Lower lobe of right lung (tissue), 2 donors: ENCODE measurements around the gene TRAP1. TPM values are rescaled to one million over a fixed set of nuclear protein-coding genes. Genes with fewer than 3 reads are reported as not detected.

ENCODE experiments used
- ATAC-seq, 2 donors: fragments of 200-7000 bp; cut with Tn5 transposase; one replicate each; pipeline ENCODE4 v1.9.1; 2020 to 2022; ENCODE audit warnings: mild to moderate bottlenecking in 2 of 2, moderate library complexity in 2 of 2
- DNase-seq: peaks from one replicate; pipeline ENCODE4 v3.0.0-alpha.2; 2020
- H3K27ac ChIP-seq: fragments of 200-600 bp; one replicate; pipeline ENCODE4 v1.8.0; 2022
- H3K27me3 ChIP-seq: fragments of 200-600 bp; one replicate; pipeline ENCODE4 v1.8.0; 2022; ENCODE audit warnings: low read depth
- H3K36me3 ChIP-seq: fragments of 200-600 bp; one replicate; pipeline ENCODE4 v1.8.0; 2022; ENCODE audit warnings: mild to moderate bottlenecking
- H3K4me1 ChIP-seq: fragments of 200-600 bp; one replicate; pipeline ENCODE4 v1.8.0; 2022
- H3K4me3 ChIP-seq: fragments of 200-600 bp; one replicate; pipeline ENCODE4 v1.8.0; 2022; ENCODE audit warnings: mild to moderate bottlenecking
- H3K9me3 ChIP-seq: fragments of 200-600 bp; one replicate; pipeline ENCODE4 v1.8.0; 2022
- CTCF ChIP-seq: fragments of 200-600 bp; IDR thresholded peaks from one replicate; pipeline ENCODE4 v1.8.0; 2022; ENCODE audit warnings: antibody characterized with exemption, mild to moderate bottlenecking
- intact Hi-C: fragments of 100-400 bp; cut with DNase I; formaldehyde crosslinking; loops from one replicate; pipeline ENCODE4 v1.11.0; 2022
- long read RNA-seq: library from polyadenylated mRNA; unstranded; transcript quantifications from one replicate; pipeline ENCODE4 v2.0.0, GENCODE V29; 2021
- total RNA-seq: library from RNA; stranded (reverse); fragmentation: NEBNext Ultra II Directional; extraction: Animal tissue kit (Norgen Biotek cat#: 25700); gene quantifications from one replicate; pipeline ENCODE4 v1.2.1, GENCODE V29; 2021
- donor health status: DM: no; HTN: yes; CAD: no; lungs with severe emphysema.

The TRAP1 gene
- total RNA-seq: 51.8 TPM
- long read RNA-seq, transcript TRAP1-212 (13 exons, 2,309 nt): minor isoform, 5 of 142 reads
- long read RNA-seq, transcript TRAP1-201 (18 exons, 2,296 nt): major isoform, 110 of 142 reads
- long read RNA-seq, partial matches to known transcripts: 12 of 142 reads
- long read RNA-seq, other reads (novel, unspliced or antisense): 15 of 142 reads

GRCh38 chr16:3717235-3718018 lies at the start of gene TRAP1:
TRAP1 (minus strand) TSS chr16:3717524; CDS start chr16:3717508, 16 bp downstream.
- Histone ChIP-seq H3K27me3 (no peaks in the 10 kb centered on the region), H3K27ac (peak within 1 kb of the TSS; percentile 97), H3K4me1 (peaks cover 17% of the 10 kb centered on the region), H3K4me3 (peak within 1 kb of the TSS; percentile 99), H3K9me3 (no peaks in the 10 kb centered on the region), H3K36me3 (no peaks in the 10 kb centered on the region)
- intact Hi-C loops: no loop called here
- ATAC-seq (peak; percentile 98), DNase-seq (peak; percentile 93)
- TF ChIP-seq CTCF: no peak

GRCh38 chr16:3766177-3766576 lies 48.9 kb upstream of the TRAP1 start:
- no peaks in the 10 kb centered on the region for H3K9me3 ChIP-seq
- H3K36me3 ChIP-seq: peaks cover 100% of the 10 kb centered on the region
- no peak overlapping the region for H3K27ac ChIP-seq
- H3K4me3 ChIP-seq: no peak overlapping the region
- TF ChIP-seq CTCF: no peak
- H3K27me3 ChIP-seq: no peaks in the 10 kb centered on the region
- ATAC-seq: no peak
- H3K4me1 ChIP-seq: no peaks in the 10 kb centered on the region
- intact Hi-C loops: no loop called here
- no peak for DNase-seq

GRCh38 chr16:3764409-3764808 lies 47.1 kb upstream of the TRAP1 start:
- H3K27ac ChIP-seq: no peak overlapping the region
- H3K36me3 ChIP-seq: peaks cover 98% of the 10 kb centered on the region
- H3K4me1 ChIP-seq: no peaks in the 10 kb centered on the region
- intact Hi-C loops: no loop called here
- ATAC-seq: no peak
- no peaks in the 10 kb centered on the region for H3K9me3 ChIP-seq
- TF ChIP-seq CTCF: no peak
- DNase-seq: no peak
- no peaks in the 10 kb centered on the region for H3K27me3 ChIP-seq
- no peak overlapping the region for H3K4me3 ChIP-seq

GRCh38 chr16:3762107-3762750 lies 44.9 kb upstream of the TRAP1 start:
- ATAC-seq: no peak
- Histone ChIP-seq H3K9me3 (no peaks in the 10 kb centered on the region), H3K4me1 (no peaks in the 10 kb centered on the region), H3K27ac (no peak overlapping the region), H3K27me3 (no peaks in the 10 kb centered on the region), H3K4me3 (no peak overlapping the region), H3K36me3 (peaks cover 98% of the 10 kb centered on the region)
- DNase-seq: no peak
- no peak for TF ChIP-seq CTCF
- intact Hi-C loops: no loop called here

- Histone ChIP-seq H3K4me1 (no peaks in the 10 kb centered on the region), H3K36me3 (peaks cover 98% of the 10 kb centered on the region), H3K27me3 (no peaks in the 10 kb centered on the region), H3K4me3 (no peak overlapping the region), H3K27ac (no peak overlapping the region), H3K9me3 (no peaks in the 10 kb centered on the region)
- ATAC-seq (no peak), DNase-seq (no peak)
- TF ChIP-seq CTCF: no peak
- intact Hi-C loops: no loop called here
These were observed 44.2 kb upstream of the TRAP1 start for GRCh38 chr16:3761375-3762106.
